Natural killer cell (primary cell): ENCODE results near the gene KHK. TPM values are rescaled to one million over a fixed set of nuclear protein-coding genes. Genes with fewer than 3 reads are reported as not detected.
"Not testable (repeated sequence)": the region's sequence is repeated elsewhere in the genome, so short reads cannot be mapped to it uniquely, and the experiment has no call there.

Experiments used
- ATAC-seq, 3 donors: fragments of 150-1000 bp in 2 of 3; fragments of 200-7000 bp in 1 of 3; cut with Tn5 transposase; 1 replicate in 1 of 3; 2 replicates in 2 of 3; pipeline ENCODE4 v1.10.0; 2021; ENCODE audit warnings: mild to moderate bottlenecking in 2 of 3, moderate library complexity in 2 of 3
- DNase-seq, 2 donors: peaks; one replicate each; pipeline versions ENCODE4 v3.0.0 to v3.0.0-alpha.2; 2013 to 2021; ENCODE audit warnings: mixed read lengths in 1 of 2
- H3K27ac ChIP-seq: one replicate; pipeline ENCODE4 v1.5.1; 2013; ENCODE audit warnings: mild to moderate bottlenecking, low read length
- H3K27me3 ChIP-seq: one replicate; pipeline ENCODE4 v1.6.1; 2013; ENCODE audit warnings: low read length; ENCODE audit not compliant: control insufficient read depth, insufficient read depth
- H3K36me3 ChIP-seq: one replicate; pipeline ENCODE4 v1.6.1; 2013; ENCODE audit warnings: low read length; ENCODE audit not compliant: control insufficient read depth, insufficient read depth
- H3K4me1 ChIP-seq: one replicate; pipeline ENCODE4 v1.6.1; 2013; ENCODE audit warnings: low read length; ENCODE audit not compliant: control insufficient read depth, insufficient read depth
- H3K4me3 ChIP-seq: one replicate; pipeline ENCODE4 v1.5.1; 2013; ENCODE audit warnings: low read length
- H3K9me3 ChIP-seq: one replicate; pipeline ENCODE4 v1.6.1; 2013; ENCODE audit warnings: low read length; ENCODE audit not compliant: control insufficient read depth, insufficient read depth
- H3K27ac Mint-ChIP-seq, 2 donors: one replicate each; pipeline ENCODE4 v1.8.0; 2022; ENCODE audit warnings: mild to moderate bottlenecking in 2 of 2, mixed read lengths in 2 of 2, moderate library complexity in 1 of 2
- H3K27me3 Mint-ChIP-seq, 2 donors: one replicate each; pipeline ENCODE4 v1.8.0; 2022; ENCODE audit warnings: low read depth in 2 of 2, mixed read lengths in 2 of 2
- H3K36me3 Mint-ChIP-seq: one replicate; pipeline ENCODE4 v1.8.0; 2022; ENCODE audit warnings: mixed read lengths
- H3K4me1 Mint-ChIP-seq, 2 donors: one replicate each; pipeline ENCODE4 v1.8.0; 2022; ENCODE audit warnings: mixed read lengths in 2 of 2
- H3K4me3 Mint-ChIP-seq: one replicate; pipeline ENCODE4 v1.8.0; 2022; ENCODE audit warnings: mild to moderate bottlenecking, moderate library complexity, mixed read lengths
- H3K9me3 Mint-ChIP-seq, 2 donors: one replicate each; pipeline ENCODE4 v1.8.0; 2022; ENCODE audit warnings: mixed read lengths in 2 of 2
- WGBS: methylation state at CpG from one replicate; pipeline ENCODE4 v1.1.7; 2013; ENCODE audit warnings: missing lambda C conversion rate; ENCODE audit not compliant: insufficient coverage; 5-methylcytosine and 5-hydroxymethylcytosine counted together
- intact Hi-C: fragments of 100-400 bp; cut with micrococcal nuclease; formaldehyde crosslinking; loops from one replicate; pipeline ENCODE4 v1.14.2; 2022
- total RNA-seq, 4 donors: library from RNA; stranded (reverse); fragments of 120-200 nt in 1 of 4; gene quantifications; one replicate each; pipeline versions ENCODE4 v1.2.3 to v1.2.4, GENCODE V29; 2013 to 2022
- TF ChIP-seq, protein P1 (sequence below): fragments of 200-600 bp; IDR thresholded peaks from one replicate; pipeline ENCODE4 v1.8.0; 2022; ENCODE audit warnings: antibody characterized with exemption

The KHK gene
- total RNA-seq, 3 donors from 2014 or later (not counting 1 experiment from before 2014, with no cell fraction given), result 3.7 to 4.0 (median 3.8) TPM

DNA sequence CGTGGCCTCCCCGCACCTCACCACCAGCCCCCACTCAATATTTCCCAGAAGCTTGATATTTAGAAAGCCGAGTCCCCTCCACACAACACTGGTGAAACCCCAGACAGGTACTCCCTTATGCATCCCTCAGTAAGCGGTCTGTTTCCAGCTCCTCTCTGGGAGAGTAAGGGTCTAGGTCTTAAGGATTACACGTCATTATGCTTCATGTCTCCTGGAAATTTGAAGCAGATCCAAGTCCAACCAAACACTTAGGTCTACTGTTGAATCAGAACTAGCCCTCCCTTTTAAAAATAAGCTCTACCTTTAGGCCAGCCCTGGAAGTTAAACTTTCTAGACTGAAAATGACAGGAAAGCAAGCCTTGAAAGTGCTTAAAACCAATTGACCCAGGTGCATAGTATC, 13.7 kb upstream of the KHK start:
- Mint-ChIP-seq H3K4me1 (peaks cover 49 to 74% of the 10 kb centered on the region in 2 donors), H3K9me3 (no peaks in the 10 kb centered on the region), H3K4me3 (peak overlapping the region; percentile 78), H3K27ac (peak overlapping the region; percentile 64 to 90), H3K36me3 (no peaks in the 10 kb centered on the region), H3K27me3 (no peaks in the 10 kb centered on the region)
- Histone ChIP-seq H3K27me3 (no peaks in the 10 kb centered on the region), H3K27ac (no peak overlapping the region), H3K4me3 (no peak overlapping the region), H3K4me1 (peaks cover 49% of the 10 kb centered on the region), H3K36me3 (peaks cover 19% of the 10 kb centered on the region), H3K9me3 (no peaks in the 10 kb centered on the region)
- ATAC-seq (no peak), DNase-seq (no peak)
- WGBS, result 100% methylated on average over 3 of the region's 5 CpGs
- intact Hi-C loops, result no loop called here
- TF ChIP-seq, protein P1, sequence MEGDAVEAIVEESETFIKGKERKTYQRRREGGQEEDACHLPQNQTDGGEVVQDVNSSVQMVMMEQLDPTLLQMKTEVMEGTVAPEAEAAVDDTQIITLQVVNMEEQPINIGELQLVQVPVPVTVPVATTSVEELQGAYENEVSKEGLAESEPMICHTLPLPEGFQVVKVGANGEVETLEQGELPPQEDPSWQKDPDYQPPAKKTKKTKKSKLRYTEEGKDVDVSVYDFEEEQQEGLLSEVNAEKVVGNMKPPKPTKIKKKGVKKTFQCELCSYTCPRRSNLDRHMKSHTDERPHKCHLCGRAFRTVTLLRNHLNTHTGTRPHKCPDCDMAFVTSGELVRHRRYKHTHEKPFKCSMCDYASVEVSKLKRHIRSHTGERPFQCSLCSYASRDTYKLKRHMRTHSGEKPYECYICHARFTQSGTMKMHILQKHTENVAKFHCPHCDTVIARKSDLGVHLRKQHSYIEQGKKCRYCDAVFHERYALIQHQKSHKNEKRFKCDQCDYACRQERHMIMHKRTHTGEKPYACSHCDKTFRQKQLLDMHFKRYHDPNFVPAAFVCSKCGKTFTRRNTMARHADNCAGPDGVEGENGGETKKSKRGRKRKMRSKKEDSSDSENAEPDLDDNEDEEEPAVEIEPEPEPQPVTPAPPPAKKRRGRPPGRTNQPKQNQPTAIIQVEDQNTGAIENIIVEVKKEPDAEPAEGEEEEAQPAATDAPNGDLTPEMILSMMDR, result no peak

DNA sequence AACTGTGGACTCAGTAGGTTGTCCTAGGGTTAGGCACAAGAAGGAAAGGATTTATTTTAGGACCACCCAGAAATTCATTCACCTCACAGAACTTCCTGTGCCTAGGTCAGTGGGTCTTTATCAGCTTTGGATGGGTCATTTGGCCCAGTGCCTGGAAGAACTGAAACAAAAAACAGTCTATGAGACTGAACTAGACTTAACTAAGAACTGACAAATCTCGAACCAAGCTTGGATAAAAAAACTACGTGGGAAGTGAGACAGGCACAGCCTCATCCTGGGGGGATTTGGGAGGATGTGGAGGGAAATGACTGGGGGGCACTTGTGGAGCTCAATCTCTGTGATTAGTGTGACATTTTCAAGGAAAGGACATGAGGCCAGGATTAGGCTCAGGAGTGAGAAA, 12.8 kb upstream of the KHK start:
- H3K4me1 Mint-ChIP-seq, result peaks cover 48 to 68% of the 10 kb centered on the region in 2 donors
- 80% methylated on average over 2 of the region's 2 CpGs for WGBS
- Histone ChIP-seq H3K36me3 (peaks cover 12% of the 10 kb centered on the region), H3K4me3 (no peak overlapping the region), H3K27ac (no peak overlapping the region), H3K9me3 (no peaks in the 10 kb centered on the region), H3K27me3 (no peaks in the 10 kb centered on the region), H3K4me1 (peaks cover 49% of the 10 kb centered on the region)
- no peak for DNase-seq
- ATAC-seq, result no peak
- intact Hi-C loops, result no loop called here
- no peaks in the 10 kb centered on the region for H3K27me3 Mint-ChIP-seq
- peak overlapping the region; percentile 56 to 86 for H3K27ac Mint-ChIP-seq
- H3K4me3 Mint-ChIP-seq, result no peak overlapping the region
- TF ChIP-seq, protein P1, result no peak
- no peaks in the 10 kb centered on the region for H3K9me3 Mint-ChIP-seq
- no peaks in the 10 kb centered on the region for H3K36me3 Mint-ChIP-seq

DNA sequence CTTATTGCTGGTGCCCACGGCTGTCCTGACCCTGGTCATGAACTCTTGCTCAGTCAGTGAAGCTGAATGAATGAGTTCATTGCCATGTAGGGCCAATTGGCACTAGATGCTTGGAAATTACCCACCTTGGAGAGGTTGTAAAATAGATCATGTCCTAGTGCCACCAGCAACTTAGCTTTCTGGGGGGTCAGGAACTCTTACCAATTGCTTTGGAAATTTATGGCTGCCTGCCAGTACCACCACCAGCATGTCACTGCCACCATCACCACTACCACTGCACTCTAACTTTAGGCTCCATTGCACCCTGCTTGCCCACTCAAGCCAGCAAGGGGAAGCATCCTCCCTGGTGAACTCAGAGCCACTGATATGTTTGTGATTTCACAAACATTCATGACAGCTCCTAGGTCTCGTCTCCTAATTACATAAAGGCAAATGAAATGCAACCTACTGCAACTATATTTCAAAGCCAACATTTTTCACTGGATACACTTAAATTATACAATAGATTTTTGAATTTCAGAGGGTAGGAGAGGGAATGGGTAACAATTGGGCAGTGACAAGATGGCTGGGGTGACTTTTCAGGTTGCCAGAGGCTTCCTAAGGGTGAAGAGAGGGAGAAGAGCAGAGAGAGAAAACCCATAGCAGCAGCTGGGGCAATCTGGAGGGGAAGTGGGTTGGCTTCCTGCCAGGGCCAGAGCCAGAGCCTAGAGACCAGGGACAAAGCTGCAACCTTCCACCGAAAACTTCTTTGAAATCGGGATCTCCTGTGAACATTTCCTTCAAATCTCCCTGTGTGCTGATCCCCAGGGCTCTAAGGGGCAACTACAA, 11.6 kb upstream of the KHK start:
- Histone ChIP-seq H3K27ac (peak overlapping the region; percentile 47), H3K9me3 (no peaks in the 10 kb centered on the region), H3K4me1 (peaks cover 43% of the 10 kb centered on the region), H3K4me3 (no peak overlapping the region), H3K36me3 (peaks cover 2% of the 10 kb centered on the region), H3K27me3 (no peaks in the 10 kb centered on the region)
- H3K27me3 Mint-ChIP-seq, result no peaks in the 10 kb centered on the region
- no peaks in the 10 kb centered on the region for H3K36me3 Mint-ChIP-seq
- H3K4me1 Mint-ChIP-seq, result peaks cover 37 to 57% of the 10 kb centered on the region in 2 donors
- intact Hi-C loops, result no loop called here
- peak overlapping the region; percentile 79 to 86 for H3K27ac Mint-ChIP-seq
- DNase-seq (peak; percentile 48 to 83), ATAC-seq (peak in 1 of 3 donors; percentile 10)
- H3K9me3 Mint-ChIP-seq, result no peaks in the 10 kb centered on the region
- peak overlapping the region; percentile 60 for H3K4me3 Mint-ChIP-seq
- 23% methylated on average over 4 of the region's 4 CpGs for WGBS
- TF ChIP-seq, protein P1, result no peak

DNA sequence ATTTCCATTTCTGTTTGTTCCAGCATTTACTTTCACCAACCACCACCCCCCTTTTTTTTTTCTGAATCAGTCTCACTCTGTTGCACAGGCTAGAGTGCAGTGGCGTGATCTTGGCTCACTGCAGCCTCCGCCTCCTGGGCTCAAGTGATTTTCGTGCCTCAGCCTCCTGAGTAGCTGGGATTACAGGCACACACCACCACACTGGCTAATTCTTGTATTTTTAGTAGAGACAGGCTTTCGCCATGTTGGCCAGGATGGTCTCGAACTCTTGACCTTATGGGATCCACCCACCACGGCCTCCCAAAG, 11.1 kb upstream of the KHK start:
- Mint-ChIP-seq H3K4me1 (peaks cover 33 to 57% of the 10 kb centered on the region in 2 donors), H3K27ac (peak overlapping the region; percentile 79 to 86), H3K4me3 (peak overlapping the region; percentile 60)
- H3K36me3 Mint-ChIP-seq, H3K9me3 Mint-ChIP-seq, DNase-seq, H3K36me3 ChIP-seq, intact Hi-C loops, H3K27me3 Mint-ChIP-seq, H3K27me3 ChIP-seq, H3K9me3 ChIP-seq, H3K4me3 ChIP-seq: not testable (repeated sequence)
- Histone ChIP-seq H3K27ac (peak overlapping the region; percentile 47), H3K4me1 (peaks cover 39% of the 10 kb centered on the region)
- 49% methylated on average over 6 of the region's 6 CpGs for WGBS
- ATAC-seq, result peak in 1 of 3 donors; percentile 4
